Vagina (tissue), 2 donors: ENCODE measurements around the gene HBA1. TPM values are rescaled to one million over a fixed set of nuclear protein-coding genes. Genes with fewer than 3 reads are reported as not detected.

Experiments used
- DNase-seq, 2 donors: peaks; one replicate each; pipeline ENCODE4 v3.0.0-alpha.2; 2017; ENCODE audit errors: extremely low spot score in 2 of 2
- H3K27ac ChIP-seq: fragments of 200-600 bp; sonication (generic); one replicate; pipeline ENCODE4 v1.5.1; 2019
- H3K27me3 ChIP-seq: fragments of 200-600 bp; sonication (generic); one replicate; pipeline ENCODE4 v1.5.1; 2019
- H3K36me3 ChIP-seq, 2 donors: fragments of 200-600 bp; sonication (generic); one replicate each; pipeline ENCODE4 v1.5.1; 2017 to 2019
- H3K4me1 ChIP-seq: fragments of 200-600 bp; sonication (generic); one replicate; pipeline ENCODE4 v1.5.1; 2019
- H3K4me3 ChIP-seq, 2 donors: fragments of 200-600 bp; sonication (generic); 1 replicate in 1 of 2; 2 replicates in 1 of 2; pipeline ENCODE4 v1.5.1; 2016 to 2019
- H3K9me3 ChIP-seq: fragments of 200-600 bp; sonication (generic); one replicate; pipeline ENCODE4 v1.5.1; 2019
- CTCF ChIP-seq, 3 experiments: fragments of 450-650 bp in 2 of 3; fragments of 200-600 bp in 1 of 3; sonication (generic) in 1 of 3; IDR thresholded peaks; one replicate each; pipeline ENCODE4 v1.5.1; 2017 to 2019; ENCODE audit warnings: antibody characterized with exemption in 3 of 3, mild to moderate bottlenecking in 2 of 3, moderate library complexity in 2 of 3
- POLR2A ChIP-seq, 2 donors: fragments of 450-650 bp; IDR thresholded peaks; one replicate each; pipeline ENCODE4 v1.6.1; 2017; ENCODE audit warnings: antibody characterized with exemption in 2 of 2, mild to moderate bottlenecking in 2 of 2, moderate library complexity in 2 of 2
- POLR2AphosphoS5 ChIP-seq, 2 donors: sonication (generic); formaldehyde crosslinking; IDR thresholded peaks; one replicate each; pipeline ENCODE4 v1.9.0; 2017; ENCODE audit warnings: antibody characterized with exemption in 2 of 2, mild to moderate bottlenecking in 2 of 2, low read depth in 1 of 2; ENCODE audit not compliant: insufficient read depth in 1 of 2
- intact Hi-C: fragments of 100-400 bp; cut with DNase I; formaldehyde crosslinking; loops from one replicate; pipeline ENCODE4 v1.15.1; 2023
- total RNA-seq: library from RNA; depleted of rRNA; stranded (reverse); fragments of >200 nt; gene quantifications from one replicate; pipeline ENCODE4 v1.2.3, GENCODE V29; 2016

The HBA1 gene
- total RNA-seq, 1 donor from 2014 or later, result 523 TPM

DNA sequence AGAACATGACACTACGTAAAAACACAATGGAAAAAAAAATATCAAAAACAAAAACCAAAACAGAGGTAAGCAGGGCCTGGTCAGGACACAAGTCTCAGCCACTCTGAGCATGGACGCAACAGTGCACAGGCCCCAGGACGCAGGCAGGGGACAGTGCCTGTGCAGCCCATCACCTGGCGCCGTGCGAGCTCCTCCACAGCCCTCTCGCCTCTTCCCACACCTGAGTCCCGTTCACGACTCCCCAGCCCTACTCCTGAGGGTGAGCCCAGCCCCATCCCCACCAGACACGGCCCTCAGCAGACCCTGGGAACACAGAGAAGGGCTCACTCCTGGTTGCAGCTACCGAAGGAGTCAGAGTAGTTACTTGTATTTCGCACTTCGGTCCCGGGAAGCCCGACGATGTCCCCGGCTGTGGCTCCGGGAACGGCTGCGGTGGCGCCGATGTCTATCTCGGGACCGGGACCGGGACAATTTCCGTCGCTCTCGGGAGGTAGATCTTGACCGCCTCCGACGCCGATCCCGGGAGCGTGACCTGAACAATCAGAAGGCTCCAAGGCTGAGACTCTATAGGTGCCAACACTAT lies 13.2 kb downstream of the HBA1 start:
- H3K9me3 ChIP-seq, result no peaks in the 10 kb centered on the region
- no peak for TF ChIP-seq CTCF (IDR thresholded peaks at IDR 0.05)
- no peak for TF ChIP-seq POLR2A (IDR thresholded peaks at IDR 0.05)
- TF ChIP-seq POLR2AphosphoS5 (IDR thresholded peaks at IDR 0.05; ENCODE audit: insufficient read depth in 1 of 2, low read depth in 1 of 2), result no peak
- H3K27me3 ChIP-seq, result no peaks in the 10 kb centered on the region
- no peaks in the 10 kb centered on the region for H3K4me1 ChIP-seq
- no peak overlapping the region for H3K27ac ChIP-seq
- peaks cover 0 to 76% of the 10 kb centered on the region in 2 donors for H3K36me3 ChIP-seq
- H3K4me3 ChIP-seq, result no peak overlapping the region
- intact Hi-C loops, result no loop called here
- DNase-seq, result no peak

DNA sequence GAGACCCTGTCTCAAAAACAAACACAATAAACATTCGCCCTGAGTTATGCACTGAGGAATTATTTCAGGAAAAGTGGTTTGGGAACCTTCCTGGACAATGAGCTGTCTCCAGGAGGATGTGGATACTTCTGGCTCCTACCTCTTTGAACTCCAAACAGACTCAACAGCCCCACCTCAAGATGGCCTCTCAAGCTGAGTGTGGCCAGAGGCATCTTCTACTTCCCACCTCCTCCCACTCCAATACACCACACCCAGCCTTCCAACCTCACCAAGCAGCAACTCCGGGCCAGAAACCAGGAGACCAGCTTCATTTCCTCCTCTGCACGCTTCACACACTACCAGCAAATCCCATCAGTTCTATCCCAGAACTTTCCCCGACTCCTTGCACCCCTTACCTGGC lies 15.4 kb downstream of the HBA1 start:
- Histone ChIP-seq H3K4me1 (no peaks in the 10 kb centered on the region), H3K4me3 (no peak overlapping the region), H3K27me3 (no peaks in the 10 kb centered on the region), H3K27ac (no peak overlapping the region), H3K36me3 (peaks cover 0 to 87% of the 10 kb centered on the region in 2 donors), H3K9me3 (no peaks in the 10 kb centered on the region)
- DNase-seq, result no peak
- TF ChIP-seq POLR2AphosphoS5 (IDR thresholded peaks at IDR 0.05; ENCODE audit: insufficient read depth in 1 of 2, low read depth in 1 of 2) (no peak), CTCF (IDR thresholded peaks at IDR 0.05) (no peak), POLR2A (IDR thresholded peaks at IDR 0.05) (no peak)
- intact Hi-C loops, result no loop called here

- H3K27ac ChIP-seq, result no peak overlapping the region
- peaks cover 0 to 88% of the 10 kb centered on the region in 2 donors for H3K36me3 ChIP-seq
- no peak for TF ChIP-seq POLR2A (IDR thresholded peaks at IDR 0.05)
- no peak for TF ChIP-seq CTCF (IDR thresholded peaks at IDR 0.05)
- TF ChIP-seq POLR2AphosphoS5 (IDR thresholded peaks at IDR 0.05; ENCODE audit: insufficient read depth in 1 of 2, low read depth in 1 of 2), result no peak
- H3K9me3 ChIP-seq, result no peaks in the 10 kb centered on the region
- intact Hi-C loops, result no loop called here
- H3K27me3 ChIP-seq, result no peaks in the 10 kb centered on the region
- no peak overlapping the region for H3K4me3 ChIP-seq
- DNase-seq, result no peak
- no peaks in the 10 kb centered on the region for H3K4me1 ChIP-seq
These were observed 16.2 kb downstream of the HBA1 start for GRCh38 chr16:192686-193085.

GRCh38 chr16:193441-193840 lies 17.0 kb downstream of the HBA1 start:
- DNase-seq, result no peak
- Histone ChIP-seq H3K27ac (no peak overlapping the region), H3K36me3 (peaks cover 0 to 89% of the 10 kb centered on the region in 2 donors), H3K4me1 (no peaks in the 10 kb centered on the region), H3K27me3 (no peaks in the 10 kb centered on the region), H3K9me3 (no peaks in the 10 kb centered on the region), H3K4me3 (no peak overlapping the region)
- TF ChIP-seq POLR2AphosphoS5 (IDR thresholded peaks at IDR 0.05; ENCODE audit: insufficient read depth in 1 of 2, low read depth in 1 of 2), result no peak
- TF ChIP-seq POLR2A (IDR thresholded peaks at IDR 0.05), result no peak
- TF ChIP-seq CTCF (IDR thresholded peaks at IDR 0.05), result no peak
- intact Hi-C loops, result no loop called here

- H3K36me3 ChIP-seq, result peaks cover 0 to 88% of the 10 kb centered on the region in 2 donors
- no peak for TF ChIP-seq POLR2A (IDR thresholded peaks at IDR 0.05)
- TF ChIP-seq POLR2AphosphoS5 (IDR thresholded peaks at IDR 0.05; ENCODE audit: insufficient read depth in 1 of 2, low read depth in 1 of 2), result no peak
- no peak for TF ChIP-seq CTCF (IDR thresholded peaks at IDR 0.05)
These were observed 18.0 kb downstream of the HBA1 start for GRCh38 chr16:194516-194915.

More at GRCh38 chr16:194516-194915, 18.0 kb downstream of the HBA1 start:
- Histone ChIP-seq H3K27me3 (no peaks in the 10 kb centered on the region), H3K4me1 (no peaks in the 10 kb centered on the region), H3K9me3 (no peaks in the 10 kb centered on the region), H3K4me3 (no peak overlapping the region), H3K27ac (no peak overlapping the region)
- intact Hi-C loops, result no loop called here
- DNase-seq, result no peak
